NCI-H2196 treated with DMSO at 0.1 percent for 48 hours (cell line): Measurements from ENCODE around the gene CYTH1.
A peak's percentile ranks its signal among the peaks of the same experiment; 100 is the strongest.
"Not testable (repeated sequence)": the region's sequence is repeated elsewhere in the genome, so short reads cannot be mapped to it uniquely, and the experiment has no call there.

Source experiments
- DNase-seq: peaks from one replicate; lab custom pipeline; 2025; ENCODE audit not compliant: unreplicated experiment; lab: John Stamatoyannopoulos, UW

Gene CYTH1

GRCh38 chr17:78763561-78763960, 18.5 kb downstream of the CYTH1 start:
- no peak for DNase-seq

- DNase-seq = no peak
Measured at GRCh38 chr17:78761789-78762406, 20.2 kb downstream of the CYTH1 start.

GRCh38 chr17:78759969-78760352, 22.1 kb downstream of the CYTH1 start:
- no peak for DNase-seq

GRCh38 chr17:78759203-78759968, 22.7 kb downstream of the CYTH1 start:
- peak; percentile 65 for DNase-seq

- DNase-seq = no peak
Measured at GRCh38 chr17:78753316-78754250, 28.5 kb downstream of the CYTH1 start.

GRCh38 chr17:78751447-78752161, 30.5 kb downstream of the CYTH1 start:
- no peak for DNase-seq

- not testable (repeated sequence) for DNase-seq
Measured at GRCh38 chr17:78751000-78751399, 31.1 kb downstream of the CYTH1 start.

GRCh38 chr17:78748730-78749317, 33.2 kb downstream of the CYTH1 start:
- no peak for DNase-seq

GRCh38 chr17:78748048-78748729, 33.9 kb downstream of the CYTH1 start:
- no peak for DNase-seq

- no peak for DNase-seq
Measured at GRCh38 chr17:78747488-78747887, 34.6 kb downstream of the CYTH1 start.

GRCh38 chr17:78746949-78747269, 35.2 kb downstream of the CYTH1 start:
- DNase-seq = no peak

- no peak for DNase-seq
Measured at GRCh38 chr17:78746263-78746948, 35.7 kb downstream of the CYTH1 start.

- DNase-seq = no peak
Measured at GRCh38 chr17:78745407-78746088, 36.5 kb downstream of the CYTH1 start.

- DNase-seq = no peak
Measured at GRCh38 chr17:78742901-78743300, 39.2 kb downstream of the CYTH1 start.

GRCh38 chr17:78741644-78742284, 40.3 kb downstream of the CYTH1 start:
- no peak for DNase-seq

- no peak for DNase-seq
Measured at GRCh38 chr17:78739331-78739931, 42.6 kb downstream of the CYTH1 start.

GRCh38 chr17:78738698-78739097, 43.4 kb downstream of the CYTH1 start:
- DNase-seq = no peak

- DNase-seq = no peak
Measured at GRCh38 chr17:78738278-78738677, 43.8 kb downstream of the CYTH1 start.
